Measurements from ENCODE around the gene NBPF20.
"Not testable (repeated sequence)": the region's sequence is repeated elsewhere in the genome, so short reads cannot be mapped to it uniquely, and the experiment has no call there.

DNA sequence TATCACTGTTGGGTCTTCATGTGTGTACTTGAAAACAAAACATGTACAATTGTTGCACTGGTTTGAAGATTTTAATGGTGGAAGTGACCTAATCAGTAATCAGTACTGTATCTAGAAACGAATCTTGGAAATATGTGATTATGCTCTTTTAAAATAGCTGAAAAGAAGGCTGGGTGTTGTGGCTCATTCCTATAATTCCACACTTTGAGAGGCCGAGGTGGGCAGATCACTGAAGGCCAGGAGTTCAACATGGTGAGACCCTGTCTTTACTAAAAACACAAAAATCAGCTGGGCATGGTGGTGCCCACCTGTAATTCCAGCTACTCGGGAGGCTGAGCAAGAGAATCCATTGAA is 29.4 kb upstream of the NBPF20 start:
- TF ChIP-seq POLR2AphosphoS5 (IDR thresholded peaks at IDR 0.05; ENCODE audit: insufficient read depth, low read depth, low read length); FOS (IDR thresholded peaks at IDR 0.05; ENCODE audit: borderline replicate concordance, insufficient read depth, low read length): not testable (repeated sequence)
- TF ChIP-seq, protein P1, sequence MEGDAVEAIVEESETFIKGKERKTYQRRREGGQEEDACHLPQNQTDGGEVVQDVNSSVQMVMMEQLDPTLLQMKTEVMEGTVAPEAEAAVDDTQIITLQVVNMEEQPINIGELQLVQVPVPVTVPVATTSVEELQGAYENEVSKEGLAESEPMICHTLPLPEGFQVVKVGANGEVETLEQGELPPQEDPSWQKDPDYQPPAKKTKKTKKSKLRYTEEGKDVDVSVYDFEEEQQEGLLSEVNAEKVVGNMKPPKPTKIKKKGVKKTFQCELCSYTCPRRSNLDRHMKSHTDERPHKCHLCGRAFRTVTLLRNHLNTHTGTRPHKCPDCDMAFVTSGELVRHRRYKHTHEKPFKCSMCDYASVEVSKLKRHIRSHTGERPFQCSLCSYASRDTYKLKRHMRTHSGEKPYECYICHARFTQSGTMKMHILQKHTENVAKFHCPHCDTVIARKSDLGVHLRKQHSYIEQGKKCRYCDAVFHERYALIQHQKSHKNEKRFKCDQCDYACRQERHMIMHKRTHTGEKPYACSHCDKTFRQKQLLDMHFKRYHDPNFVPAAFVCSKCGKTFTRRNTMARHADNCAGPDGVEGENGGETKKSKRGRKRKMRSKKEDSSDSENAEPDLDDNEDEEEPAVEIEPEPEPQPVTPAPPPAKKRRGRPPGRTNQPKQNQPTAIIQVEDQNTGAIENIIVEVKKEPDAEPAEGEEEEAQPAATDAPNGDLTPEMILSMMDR (IDR thresholded peaks at IDR 0.05; ENCODE audit: extremely low read depth in 1 of 2, insufficient read depth in 1 of 2, low read depth in 1 of 2, low read length in 2 of 2), result not testable (repeated sequence)
